PC-3 (cell line): ENCODE data around the gene GPR152.

Experiments
- CTCF ChIP-seq: fragments of 300-600 bp; sonication (generic); conservative IDR thresholded peaks from 2 replicates; pipeline ENCODE4 v1.5.1; 2017; ENCODE audit warnings: antibody characterized with exemption, low read depth, mild to moderate bottlenecking, low read length
- EZH2 ChIP-seq: fragments of 300-600 bp; sonication (generic); IDR thresholded peaks from one replicate; pipeline ENCODE4 v1.6.1; 2017; ENCODE audit warnings: antibody characterized with exemption, mild to moderate bottlenecking, low read length; ENCODE audit not compliant: unreplicated experiment

DNA sequence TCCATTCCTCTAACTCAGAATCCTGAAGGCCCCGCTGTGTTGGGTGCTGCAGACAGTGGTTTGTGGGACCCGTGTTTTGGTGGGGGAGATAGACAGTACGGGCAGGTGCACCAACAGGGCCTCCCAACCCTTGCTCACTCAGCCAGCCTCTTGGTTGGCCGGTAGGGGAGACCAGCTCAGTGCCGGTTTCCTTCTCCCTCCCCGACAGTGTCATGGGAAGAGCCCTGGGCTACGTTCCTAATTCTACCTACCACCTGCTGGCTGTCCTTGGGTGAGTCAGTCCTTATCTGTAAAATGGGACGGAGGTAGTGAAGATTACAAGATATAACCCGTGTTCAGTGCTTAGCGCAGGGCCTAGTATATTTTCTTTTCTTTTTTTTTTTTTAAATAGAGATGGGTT is 10.7 kb upstream of the GPR152 start:
- TF ChIP-seq EZH2 (no peak), CTCF (no peak)
